Measurements from ENCODE around the gene SORCS3. TPM values are rescaled to one million over a fixed set of nuclear protein-coding genes. Genes with fewer than 3 reads are reported as not detected.

SORCS3 gene
- total and polyA plus RNA-seq, 11 donors, result 0.03 to 0.19 (median 0.05) TPM; not detected in 8

DNA sequence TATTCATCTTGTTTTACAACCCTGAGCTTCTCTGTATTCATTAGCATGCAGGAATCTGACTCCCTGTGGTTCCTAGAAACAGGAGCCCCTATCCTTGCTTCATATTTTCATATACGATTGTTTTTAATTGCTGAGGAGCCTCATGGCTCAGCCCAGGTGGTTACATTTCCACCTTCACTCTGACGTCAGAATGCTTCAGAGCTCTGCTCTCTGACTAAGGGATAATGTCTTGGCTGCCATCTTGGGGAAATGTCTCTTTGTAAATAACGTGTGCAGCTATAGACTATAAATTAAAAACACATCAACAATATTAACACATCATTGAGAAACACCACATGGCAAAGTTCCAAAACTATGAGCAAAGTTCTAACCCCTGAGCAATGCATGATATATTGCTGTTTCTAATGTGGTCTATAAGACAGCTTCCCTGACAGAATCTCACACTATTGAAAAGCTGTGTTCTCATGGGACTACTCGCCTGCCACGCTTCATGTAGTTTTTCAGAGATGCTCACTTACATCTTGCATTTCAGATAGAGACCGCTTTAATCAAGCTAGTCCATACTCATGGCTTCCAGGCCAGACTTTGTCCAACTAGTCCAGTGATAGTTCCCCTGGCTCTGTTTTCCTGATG lies 227.0 kb downstream of the SORCS3 start:
- no peaks in the 10 kb centered on the region for H3K9me3 ChIP-seq
- ATAC-seq, result no peak
- WGBS, 4 donors, result 76 to 88% (median 81%) methylated on average over 6 of the region's 6 CpGs

DNA sequence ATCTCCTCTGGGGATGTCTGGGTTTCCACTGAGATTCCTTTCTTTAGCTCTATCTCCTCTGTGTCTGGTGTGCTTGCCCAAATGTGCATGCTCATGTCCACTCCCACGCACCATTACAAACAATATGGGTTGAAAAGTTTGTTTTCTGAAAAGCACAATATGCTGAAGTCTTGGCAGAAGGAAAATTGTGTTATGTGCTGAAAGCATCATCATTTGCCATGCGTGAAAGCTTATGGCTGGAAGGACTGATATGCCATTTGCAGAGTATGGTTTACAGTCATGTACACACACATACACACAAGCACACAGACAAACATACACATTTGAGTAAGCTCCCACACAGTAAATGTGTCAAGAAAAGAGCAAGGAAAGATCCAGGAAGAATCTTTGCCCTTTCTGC lies 231.6 kb downstream of the SORCS3 start:
- no peak for DNase-seq
- H3K27me3 ChIP-seq, result no peaks in the 10 kb centered on the region
- no peak overlapping the region for H3K27ac ChIP-seq
- H3K4me1 ChIP-seq, result no peaks in the 10 kb centered on the region
- H3K9me3 ChIP-seq, result no peaks in the 10 kb centered on the region
- intact Hi-C loops (cut with DNase I), result no loop called here
- no peak for ATAC-seq
- no peak overlapping the region for H3K4me3 ChIP-seq
- TF ChIP-seq POLR2A (IDR thresholded peaks at IDR 0.05) (no peak), CTCF (IDR thresholded peaks at IDR 0.05) (no peak)
- 60 to 76% (median 69%) methylated on average over 2 of the region's 2 CpGs for WGBS, 4 donors
- no peaks in the 10 kb centered on the region for H3K36me3 ChIP-seq

More for the DNA sequence above, 227.0 kb downstream of the SORCS3 start:
- intact Hi-C loops (cut with DNase I), result no loop called here
- no peak overlapping the region for H3K4me3 ChIP-seq
- H3K27ac ChIP-seq, result no peak overlapping the region
- H3K36me3 ChIP-seq, result no peaks in the 10 kb centered on the region
- no peak for DNase-seq
- TF ChIP-seq POLR2A (IDR thresholded peaks at IDR 0.05), result no peak
- no peak for TF ChIP-seq CTCF (IDR thresholded peaks at IDR 0.05)
- no peaks in the 10 kb centered on the region for H3K4me1 ChIP-seq
- H3K27me3 ChIP-seq, result no peaks in the 10 kb centered on the region

GRCh38 chr10:104873161-104873560 lies 232.1 kb downstream of the SORCS3 start:
- intact Hi-C loops (cut with DNase I), result no loop called here
- no peaks in the 10 kb centered on the region for H3K36me3 ChIP-seq
- H3K9me3 ChIP-seq, result no peaks in the 10 kb centered on the region
- no peak for DNase-seq
- H3K4me1 ChIP-seq, result no peaks in the 10 kb centered on the region
- no peak overlapping the region for H3K4me3 ChIP-seq
- no peak overlapping the region for H3K27ac ChIP-seq
- TF ChIP-seq POLR2A (IDR thresholded peaks at IDR 0.05) (no peak), CTCF (IDR thresholded peaks at IDR 0.05) (no peak)
- no peaks in the 10 kb centered on the region for H3K27me3 ChIP-seq
- no peak for ATAC-seq

DNA sequence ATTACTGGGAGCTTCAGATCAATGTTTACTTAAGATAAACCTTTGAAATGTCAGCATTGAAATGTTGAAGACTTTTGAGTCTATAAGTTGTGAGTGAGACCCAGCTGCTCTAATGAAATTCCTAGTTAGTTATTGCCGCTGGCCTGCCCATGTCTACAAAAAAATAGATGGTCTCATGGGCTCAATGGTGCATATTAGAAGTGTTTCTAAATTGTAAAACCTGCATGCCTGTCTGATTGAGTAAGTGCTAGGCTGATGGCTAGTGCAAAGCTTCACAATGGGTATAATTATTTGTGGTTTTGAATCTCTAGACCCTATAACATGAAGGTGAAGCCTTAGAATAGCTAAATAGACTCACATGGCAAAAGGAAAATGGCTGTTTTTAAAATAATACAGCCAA lies 234.5 kb downstream of the SORCS3 start:
- Histone ChIP-seq H3K4me1 (no peaks in the 10 kb centered on the region), H3K36me3 (no peaks in the 10 kb centered on the region), H3K4me3 (no peak overlapping the region), H3K27ac (no peak overlapping the region), H3K9me3 (no peaks in the 10 kb centered on the region), H3K27me3 (no peaks in the 10 kb centered on the region)
- ATAC-seq, result no peak
- DNase-seq, result no peak
- WGBS, 4 donors, result 64 to 74% (median 67%) methylated on average over 1 of the region's 1 CpG
- intact Hi-C loops (cut with DNase I), result no loop called here
- TF ChIP-seq CTCF (IDR thresholded peaks at IDR 0.05), result no peak
- no peak for TF ChIP-seq POLR2A (IDR thresholded peaks at IDR 0.05)
